Osteoblast (primary cell): ENCODE results near the gene RALGPS1. TPM values are rescaled to one million over a fixed set of nuclear protein-coding genes. Genes with fewer than 3 reads are reported as not detected.

Experiments used
- DNase-seq: peaks from one replicate; pipeline ENCODE4 v3.0.0; 2011; ENCODE audit warnings: low spot score, mixed read lengths; ENCODE audit not compliant: insufficient read length; ENCODE audit errors: missing footprints
- H2AFZ ChIP-seq: 2 replicates; pipeline ENCODE4 v1.6.0; 2011; ENCODE audit warnings: mild to moderate bottlenecking, low read length
- H3K27ac ChIP-seq: 2 replicates; pipeline ENCODE4 v1.5.1; 2011; ENCODE audit warnings: mild to moderate bottlenecking, low read depth, low read length, moderate library complexity
- H3K27me3 ChIP-seq: 2 replicates; pipeline ENCODE4 v1.6.0; 2012; ENCODE audit warnings: mild to moderate bottlenecking, control low read depth, inconsistent platforms, low read length, moderate library complexity; ENCODE audit not compliant: insufficient read depth
- H3K36me3 ChIP-seq: 2 replicates; pipeline ENCODE4 v1.5.1; 2011; ENCODE audit warnings: mild to moderate bottlenecking, low read length, control low read depth, moderate library complexity; ENCODE audit not compliant: insufficient read depth
- H3K4me1 ChIP-seq: 2 replicates; pipeline ENCODE4 v1.5.1; 2011; ENCODE audit warnings: mild to moderate bottlenecking, low read length, control low read depth, moderate library complexity; ENCODE audit not compliant: insufficient read depth
- H3K4me2 ChIP-seq: 2 replicates; pipeline ENCODE4 v1.6.0; 2011; ENCODE audit warnings: mild to moderate bottlenecking, low read length; ENCODE audit not compliant: insufficient read depth
- H3K4me3 ChIP-seq: fragments of 200-600 bp; sonication (generic); 3 replicates; pipeline ENCODE4 v1.5.1; 2012; ENCODE audit warnings: mild to moderate bottlenecking, low read length, inconsistent platforms; ENCODE audit not compliant: insufficient read depth
- H3K79me2 ChIP-seq: 2 replicates; pipeline ENCODE4 v1.6.0; 2012; ENCODE audit warnings: mild to moderate bottlenecking, low read length, control low read depth, inconsistent platforms; ENCODE audit not compliant: insufficient read depth
- H3K9me3 ChIP-seq: 2 replicates; pipeline ENCODE4 v1.5.1; 2011; ENCODE audit warnings: low read depth, low read length, control low read depth
- H4K20me1 ChIP-seq: 2 replicates; pipeline ENCODE4 v1.6.0; 2012; ENCODE audit warnings: mild to moderate bottlenecking, low read length, control low read depth; ENCODE audit not compliant: insufficient read depth
- CTCF ChIP-seq: IDR thresholded peaks from 2 replicates; pipeline ENCODE4 v1.5.1; 2011; ENCODE audit warnings: mild to moderate bottlenecking, low read depth, low read length, moderate library complexity; ENCODE audit errors: extremely low read depth
- total RNA-seq: library from RNA; depleted of rRNA; stranded (reverse); fragments of >200 nt; gene quantifications from 2 replicates; pipeline ENCODE4 v1.2.3, GENCODE V29; 2012

Gene RALGPS1
- total RNA-seq, 1 donor: 5.1 TPM

- Histone ChIP-seq H3K4me3 (no peak overlapping the region), H3K4me1 (peaks cover 31% of the 10 kb centered on the region), H3K36me3 (no peaks in the 10 kb centered on the region), H3K4me2 (no peak overlapping the region), H3K9me3 (no peaks in the 10 kb centered on the region), H2AFZ (no peak overlapping the region), H3K79me2 (no peaks in the 10 kb centered on the region), H3K27ac (no peak overlapping the region), H4K20me1 (peaks cover 6% of the 10 kb centered on the region), H3K27me3 (no peaks in the 10 kb centered on the region)
- no peak for DNase-seq
- no peak for TF ChIP-seq CTCF
Measured at GRCh38 chr9:127124792-127125191, 210.2 kb downstream of the RALGPS1 start.

GRCh38 chr9:127126971-127127370 is 212.4 kb downstream of the RALGPS1 start:
- H3K27ac ChIP-seq: no peak overlapping the region
- no peak for TF ChIP-seq CTCF
- H3K4me2 ChIP-seq: no peak overlapping the region

GRCh38 chr9:127128341-127129072 is 213.9 kb downstream of the RALGPS1 start:
- no peak overlapping the region for H2AFZ ChIP-seq
- no peaks in the 10 kb centered on the region for H3K36me3 ChIP-seq
- no peak for DNase-seq
- H3K4me1 ChIP-seq: peaks cover 42% of the 10 kb centered on the region
- no peaks in the 10 kb centered on the region for H3K27me3 ChIP-seq
- no peak for TF ChIP-seq CTCF
- H4K20me1 ChIP-seq: no peaks in the 10 kb centered on the region
- H3K9me3 ChIP-seq: no peaks in the 10 kb centered on the region
- no peaks in the 10 kb centered on the region for H3K79me2 ChIP-seq
- H3K27ac ChIP-seq: peak overlapping the region; percentile 11
- no peak overlapping the region for H3K4me3 ChIP-seq
- H3K4me2 ChIP-seq: no peak overlapping the region

More at GRCh38 chr9:127126971-127127370, 212.4 kb downstream of the RALGPS1 start:
- H3K27me3 ChIP-seq: no peaks in the 10 kb centered on the region
- no peaks in the 10 kb centered on the region for H3K9me3 ChIP-seq
- H3K4me1 ChIP-seq: peaks cover 36% of the 10 kb centered on the region
- H2AFZ ChIP-seq: no peak overlapping the region
- DNase-seq: no peak
- no peaks in the 10 kb centered on the region for H3K79me2 ChIP-seq
- no peak overlapping the region for H3K4me3 ChIP-seq
- H4K20me1 ChIP-seq: no peaks in the 10 kb centered on the region
- no peaks in the 10 kb centered on the region for H3K36me3 ChIP-seq

GRCh38 chr9:127129073-127129717 is 214.6 kb downstream of the RALGPS1 start:
- H3K9me3 ChIP-seq: no peaks in the 10 kb centered on the region
- H2AFZ ChIP-seq: no peak overlapping the region
- no peak for TF ChIP-seq CTCF
- H4K20me1 ChIP-seq: no peaks in the 10 kb centered on the region
- no peaks in the 10 kb centered on the region for H3K27me3 ChIP-seq
- H3K79me2 ChIP-seq: no peaks in the 10 kb centered on the region
- H3K36me3 ChIP-seq: no peaks in the 10 kb centered on the region
- no peak overlapping the region for H3K4me3 ChIP-seq
- no peak overlapping the region for H3K27ac ChIP-seq
- H3K4me2 ChIP-seq: no peak overlapping the region
- H3K4me1 ChIP-seq: peaks cover 49% of the 10 kb centered on the region
- DNase-seq: no peak
